ENCODE data around the gene MRPL28.

DNA sequence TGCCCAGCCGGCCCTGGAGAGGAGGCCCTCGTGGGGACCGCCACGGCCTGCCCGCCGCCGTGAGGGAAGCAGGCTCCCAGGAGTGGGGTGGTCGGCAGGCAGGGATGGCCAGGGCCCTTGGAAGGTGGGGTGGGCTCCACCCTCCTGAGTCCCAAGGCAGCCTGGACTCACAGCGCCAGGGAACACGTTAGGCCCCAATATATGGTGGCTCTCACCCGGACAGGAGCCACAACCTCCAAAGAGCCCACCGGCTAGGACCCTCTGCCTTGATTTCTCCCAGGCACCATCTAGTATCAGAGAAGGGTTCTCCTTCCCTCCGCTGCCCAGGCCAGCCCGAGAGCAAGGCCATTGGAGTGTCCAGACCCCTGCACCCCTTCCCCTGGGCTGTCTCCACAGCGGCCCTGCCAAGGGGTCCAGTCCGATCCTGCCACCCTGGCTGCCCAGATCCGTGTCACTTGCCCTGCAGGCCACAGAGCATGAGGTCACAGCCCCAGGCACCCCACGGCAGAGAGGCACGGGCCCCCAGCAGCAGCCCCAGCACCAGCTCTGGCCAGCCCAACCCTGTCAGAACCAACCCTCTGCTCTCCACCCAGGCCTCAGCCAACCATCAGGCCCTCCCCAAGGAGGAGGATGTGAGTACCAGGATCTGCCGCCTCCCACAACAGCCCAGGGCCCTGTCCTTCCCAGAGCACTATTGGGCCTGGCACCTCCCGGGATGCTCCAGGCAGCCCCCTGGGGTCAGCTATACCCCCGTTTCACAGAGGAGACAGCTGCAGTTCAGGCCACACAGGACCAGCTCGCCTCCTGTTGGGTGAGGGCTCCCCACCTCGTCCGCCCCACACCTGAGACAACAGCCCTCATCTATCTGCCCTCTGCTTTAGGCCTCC is 16.7 kb downstream of the MRPL28 start:
- TF ChIP-seq, protein P1, sequence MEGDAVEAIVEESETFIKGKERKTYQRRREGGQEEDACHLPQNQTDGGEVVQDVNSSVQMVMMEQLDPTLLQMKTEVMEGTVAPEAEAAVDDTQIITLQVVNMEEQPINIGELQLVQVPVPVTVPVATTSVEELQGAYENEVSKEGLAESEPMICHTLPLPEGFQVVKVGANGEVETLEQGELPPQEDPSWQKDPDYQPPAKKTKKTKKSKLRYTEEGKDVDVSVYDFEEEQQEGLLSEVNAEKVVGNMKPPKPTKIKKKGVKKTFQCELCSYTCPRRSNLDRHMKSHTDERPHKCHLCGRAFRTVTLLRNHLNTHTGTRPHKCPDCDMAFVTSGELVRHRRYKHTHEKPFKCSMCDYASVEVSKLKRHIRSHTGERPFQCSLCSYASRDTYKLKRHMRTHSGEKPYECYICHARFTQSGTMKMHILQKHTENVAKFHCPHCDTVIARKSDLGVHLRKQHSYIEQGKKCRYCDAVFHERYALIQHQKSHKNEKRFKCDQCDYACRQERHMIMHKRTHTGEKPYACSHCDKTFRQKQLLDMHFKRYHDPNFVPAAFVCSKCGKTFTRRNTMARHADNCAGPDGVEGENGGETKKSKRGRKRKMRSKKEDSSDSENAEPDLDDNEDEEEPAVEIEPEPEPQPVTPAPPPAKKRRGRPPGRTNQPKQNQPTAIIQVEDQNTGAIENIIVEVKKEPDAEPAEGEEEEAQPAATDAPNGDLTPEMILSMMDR (IDR thresholded peaks at IDR 0.05), result no peak
- TF ChIP-seq EP300 (IDR thresholded peaks at IDR 0.05), result no peak
